Erythroblast (primary cell): Measurements from ENCODE around the gene PEMT.

Source experiments
- GATA1 ChIP-seq: IDR thresholded peaks from 2 replicates; pipeline ENCODE4 v1.6.1; 2011; ENCODE audit warnings: low read depth, mild to moderate bottlenecking, control low read depth, low read length, moderate library complexity
- POLR2A ChIP-seq: IDR thresholded peaks from 2 replicates; pipeline ENCODE4 v1.6.1; 2011; ENCODE audit warnings: mild to moderate bottlenecking, low read length

DNA sequence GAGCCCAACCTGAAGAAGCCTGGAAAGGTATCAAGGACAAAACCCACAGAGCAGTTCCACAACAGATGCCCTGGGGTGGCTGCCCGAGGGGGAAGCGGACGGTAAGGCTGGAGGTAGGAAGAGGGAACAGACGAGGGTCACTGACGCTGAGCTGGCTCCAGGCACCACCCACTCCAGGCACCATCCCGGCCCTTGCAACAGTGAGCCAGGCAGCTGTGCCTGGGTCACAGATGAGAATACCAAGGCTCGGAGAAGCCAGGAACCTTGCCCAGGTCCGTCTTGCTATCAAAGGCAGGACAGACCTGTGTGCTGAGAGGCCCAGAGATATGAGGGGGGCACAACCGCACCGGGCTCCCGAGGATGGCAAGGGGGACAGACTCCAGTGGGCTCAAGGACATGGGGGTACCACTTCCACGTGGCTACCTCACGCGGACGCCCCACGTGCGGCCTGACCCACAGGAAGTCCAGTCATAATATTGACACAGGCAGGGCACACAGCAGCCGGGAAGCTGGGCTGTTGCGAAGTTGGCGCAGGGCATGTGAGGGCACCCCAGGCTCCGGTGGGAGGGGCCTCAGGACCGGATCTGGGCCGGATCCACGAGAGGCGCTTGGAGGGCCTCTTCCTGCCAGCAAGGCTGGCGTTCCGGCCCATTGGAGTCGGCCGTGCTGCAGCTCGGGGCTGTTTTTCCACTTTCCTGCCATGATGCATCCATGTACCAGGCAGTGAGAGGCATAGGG is 29.9 kb downstream of the PEMT start:
- TF ChIP-seq POLR2A, result no peak
- no peak for TF ChIP-seq GATA1
